ENCODE results near the gene KLF15.

DNA sequence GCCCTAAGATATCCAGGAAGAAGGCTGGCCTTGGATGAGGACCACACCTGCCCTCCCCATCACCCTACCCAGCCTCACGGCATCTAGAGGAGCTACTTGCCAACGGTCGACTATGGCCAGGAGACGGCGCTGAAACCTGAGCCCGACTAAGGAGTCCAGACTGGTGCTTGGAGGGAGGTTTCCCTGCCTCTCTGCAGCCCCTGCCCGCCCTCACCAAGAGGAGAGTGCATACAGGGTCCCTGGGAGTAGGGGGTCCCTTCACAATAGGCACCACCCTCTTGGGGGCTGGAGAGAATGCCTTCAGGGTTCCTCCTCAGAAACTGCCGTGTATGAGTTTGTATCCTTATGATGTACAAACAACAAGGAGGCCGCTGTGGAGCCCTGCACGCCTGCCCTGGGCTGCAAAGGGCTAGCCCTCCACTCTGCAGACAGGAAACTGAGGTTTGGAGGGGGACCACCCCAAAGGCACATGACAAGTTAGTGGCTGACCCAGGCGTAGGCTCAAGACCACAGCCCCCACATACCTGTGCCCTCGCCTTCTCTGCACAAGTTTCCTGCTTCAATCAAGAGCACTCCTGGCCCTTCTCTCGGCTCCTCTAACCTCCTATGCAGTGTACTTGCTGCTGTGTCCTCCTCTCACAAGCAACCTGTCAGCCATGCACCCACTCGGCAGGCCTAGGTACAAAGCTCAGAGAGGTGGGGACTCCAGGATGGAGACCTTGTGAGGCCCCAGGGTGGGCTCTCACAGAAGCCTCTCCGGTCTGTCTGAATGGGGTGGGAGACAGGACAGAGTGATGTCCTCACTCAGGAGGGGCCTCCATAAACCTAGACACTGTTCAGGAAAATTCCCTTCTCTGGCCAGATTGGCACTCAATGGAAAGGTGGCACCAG is 7.4 kb downstream of the KLF15 start:
- TF ChIP-seq PHF8 (IDR thresholded peaks at IDR 0.05; ENCODE audit: borderline replicate concordance, low read depth) (no peak), POLR2A (IDR thresholded peaks at IDR 0.05; ENCODE audit: low read length) (no peak), REST (IDR thresholded peaks at IDR 0.05) (no peak), ESRRA (IDR thresholded peaks at IDR 0.05; ENCODE audit: borderline replicate concordance, low read length) (no peak), CTCF (IDR thresholded peaks at IDR 0.05) (no peak), POLR2AphosphoS2 (conservative IDR thresholded peaks at IDR 0.05; ENCODE audit: low read length) (no peak), HDAC2 (IDR thresholded peaks at IDR 0.05) (no peak), CEBPB (IDR thresholded peaks at IDR 0.05) (no peak)
- TF ChIP-seq, protein P1, sequence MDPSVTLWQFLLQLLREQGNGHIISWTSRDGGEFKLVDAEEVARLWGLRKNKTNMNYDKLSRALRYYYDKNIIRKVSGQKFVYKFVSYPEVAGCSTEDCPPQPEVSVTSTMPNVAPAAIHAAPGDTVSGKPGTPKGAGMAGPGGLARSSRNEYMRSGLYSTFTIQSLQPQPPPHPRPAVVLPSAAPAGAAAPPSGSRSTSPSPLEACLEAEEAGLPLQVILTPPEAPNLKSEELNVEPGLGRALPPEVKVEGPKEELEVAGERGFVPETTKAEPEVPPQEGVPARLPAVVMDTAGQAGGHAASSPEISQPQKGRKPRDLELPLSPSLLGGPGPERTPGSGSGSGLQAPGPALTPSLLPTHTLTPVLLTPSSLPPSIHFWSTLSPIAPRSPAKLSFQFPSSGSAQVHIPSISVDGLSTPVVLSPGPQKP (IDR thresholded peaks at IDR 0.05; ENCODE audit: low read depth, low read length): no peak
